ENCODE results near the gene TUBA4B. TPM values are rescaled to one million over a fixed set of nuclear protein-coding genes. Genes with fewer than 3 reads are reported as not detected.

Gene TUBA4B
- total and polyA plus RNA-seq, 2 of the 4 experiments (the other 2 are of a cell fraction) = not detected

- H4K91ac ChIP-seq (ENCODE audit: insufficient read depth, low read depth, low read length) = peak within 1 kb of the TSS; percentile 90
- no peaks in the 10 kb centered on the region for H3K9me3 ChIP-seq (ENCODE audit: control insufficient read depth, insufficient read depth, low read length)
- H3K14ac ChIP-seq (replicated peaks; ENCODE audit: low read depth, low read length) = peak within 1 kb of the TSS; percentile 96
- peak within 1 kb of the TSS; percentile 96 for H3K27ac ChIP-seq (ENCODE audit: insufficient read depth, low read length)
- peaks cover 8% of the 10 kb centered on the region; the same call in 1 of the 2 replicates for H3K9me1 ChIP-seq (ENCODE audit: insufficient read depth, low read length)
- peak within 1 kb of the TSS; percentile 66; the same call in 1 of the 2 replicates for H2BK20ac ChIP-seq (ENCODE audit: low read depth, low read length)
- H4K8ac ChIP-seq (ENCODE audit: low read depth in 2 of 2, low read length in 2 of 2) = peak within 1 kb of the TSS; percentile 51 to 92
- peak within 1 kb of the TSS; percentile 88 for H3K18ac ChIP-seq (ENCODE audit: low read depth, low read length)
- H3K36me3 ChIP-seq (ENCODE audit: control insufficient read depth, insufficient read depth, low read length) = peaks cover 25% of the 10 kb centered on the region
- H3K4me3 ChIP-seq (ENCODE audit: insufficient read depth, low read depth, low read length) = peak within 1 kb of the TSS; percentile 84
- peak within 1 kb of the TSS; percentile 95 for H2AK9ac ChIP-seq (replicated peaks; ENCODE audit: low read depth, low read length, poor library complexity)
- peak within 1 kb of the TSS; percentile 99 for H3K4me2 ChIP-seq (ENCODE audit: low read depth, low read length)
- in situ Hi-C loops (cut with MboI; ENCODE audit: low sequenced_read_pairs) (loop anchor here (5.0 kb wide), 1 partner anchor 34 kb away; the partner anchor contains the start of gene SLC23A3), intact Hi-C loops (cut with micrococcal nuclease) (loop anchor here (1.0 to 2.0 kb wide), 2 partner anchors 30 to 46 kb away; partner anchors contain the start of genes CNPPD1 and NHEJ1), dilution Hi-C loops (cut with HindIII; ENCODE audit: low sequenced_read_pairs, unreplicated experiment) (no loop called here)
- H3K79me1 ChIP-seq (ENCODE audit: low read depth in 1 of 2, low read length in 2 of 2) = peaks cover 5 to 19% of the 10 kb centered on the region in 2 experiments; a peak in 3 of 4 replicates
- H3K23ac ChIP-seq (ENCODE audit: low read depth, low read length) = peak within 1 kb of the TSS; percentile 94
- peak within 1 kb of the TSS; percentile 84 for H2AK5ac ChIP-seq (ENCODE audit: low read depth, low read length)
- H4K5ac ChIP-seq (ENCODE audit: low read depth, low read length) = peak within 1 kb of the TSS; percentile 78
- H3K56ac ChIP-seq (ENCODE audit: extremely low read depth, insufficient read depth, low read length) = peak within 1 kb of the TSS; percentile 75
- H2BK15ac ChIP-seq (ENCODE audit: low read depth, low read length) = peak within 1 kb of the TSS; percentile 66; the same call in 1 of the 3 replicates
- ATAC-seq (ENCODE audit: low read depth) = peak; percentile 96
- peaks cover 9% of the 10 kb centered on the region; the same call in 1 of the 2 replicates for H4K20me1 ChIP-seq (ENCODE audit: insufficient read depth, low read length)
- H3K4me1 ChIP-seq (ENCODE audit: control insufficient read depth, insufficient read depth, low read length) = peaks cover 16% of the 10 kb centered on the region
- H2BK5ac ChIP-seq (ENCODE audit: low read depth, low read length, poor library complexity, severe bottlenecking) = peak within 1 kb of the TSS; percentile 97
- H2AFZ ChIP-seq (replicated peaks; ENCODE audit: low read length, poor library complexity) = peak within 1 kb of the TSS; percentile 98
- H3K27me3 ChIP-seq (ENCODE audit: control insufficient read depth, insufficient read depth, low read length) = no peaks in the 10 kb centered on the region
- ChIA-PET CTCF (interaction anchor here (0.6 to 1.1 kb wide), 4 partner anchors 12 to 71 kb away, joined by 3 read pairs; partner anchors contain the start of gene ABCB6), POLR2A (ENCODE audit: unreplicated experiment) (interaction anchor here (0.6 to 0.7 kb wide), 4 partner anchors 11 to 1052 kb away, joined by 3 to 5 read pairs (median 4); partner anchors contain the start of gene CNPPD1)
- H3K4ac ChIP-seq (ENCODE audit: low read depth, low read length) = peak within 1 kb of the TSS; percentile 94
- DNase-seq = peak; percentile 88
- peak within 1 kb of the TSS; percentile 90 for H2BK120ac ChIP-seq (ENCODE audit: low read depth, low read length)
- WGBS, 2 experiments (ENCODE audit: extremely low coverage in 2 of 2, insufficient read length in 1 of 2) = 7% methylated on average over 3 of the region's 76 CpGs; no CpG with 5 or more reads in 1 of the 2 experiments
- TF ChIP-seq RCOR1 (IDR thresholded peaks at IDR 0.05; ENCODE audit: insufficient replicate concordance, low read length) (no peak), ELK1 (IDR thresholded peaks at IDR 0.05; ENCODE audit: borderline replicate concordance, low read depth, low read length) (no peak), POLR2A (IDR thresholded peaks at IDR 0.05; ENCODE audit: low read depth, low read length) (peak; percentile 88), CEBPB (IDR thresholded peaks at IDR 0.05; ENCODE audit: low read depth, low read length) (0 out of 2 replicates have a peak, but pooled peaks have one; percentile 22), FOS (IDR thresholded peaks at IDR 0.05; ENCODE audit: low read depth, low read length) (peak; percentile 6; the same call in 1 of the 2 replicates), RFX5 (IDR thresholded peaks at IDR 0.05; ENCODE audit: low read depth, low read length) (no peak), MXI1 (IDR thresholded peaks at IDR 0.05; ENCODE audit: borderline replicate concordance, low read depth, low read length) (0 out of 2 replicates have a peak, but pooled peaks have one; percentile 11), MAZ (IDR thresholded peaks at IDR 0.05; ENCODE audit: borderline replicate concordance, low read depth, low read length) (peak; percentile 97)
- peak within 1 kb of the TSS; percentile 93 for H3K9ac ChIP-seq (ENCODE audit: low read depth, low read length)
- no TSS peak for BruUV-seq (replicated peaks)
Observed at GRCh38 chr2:219206328-219207133, 46.5 kb upstream of the TUBA4B start, which contains the start of gene ZFAND2B. TSS of gene ZFAND2B (plus strand) at chr2:219206782. CDS start at chr2:219206988, 206 bp downstream.
